PC-3 (cell line): ENCODE measurements around the gene NET1.

Experiments
- CTCF ChIP-seq: fragments of 300-600 bp; sonication (generic); conservative IDR thresholded peaks from 2 replicates; pipeline ENCODE4 v1.5.1; 2017; ENCODE audit warnings: antibody characterized with exemption, low read depth, mild to moderate bottlenecking, low read length
- EZH2 ChIP-seq: fragments of 300-600 bp; sonication (generic); IDR thresholded peaks from one replicate; pipeline ENCODE4 v1.6.1; 2017; ENCODE audit warnings: antibody characterized with exemption, mild to moderate bottlenecking, low read length; ENCODE audit not compliant: unreplicated experiment
- EZH2phosphoT487 ChIP-seq: fragments of 300-600 bp; sonication (generic); IDR thresholded peaks from 2 replicates; pipeline ENCODE4 v1.6.1; 2018; ENCODE audit warnings: mild to moderate bottlenecking, antibody characterized with exemption, low read length, borderline replicate concordance

DNA sequence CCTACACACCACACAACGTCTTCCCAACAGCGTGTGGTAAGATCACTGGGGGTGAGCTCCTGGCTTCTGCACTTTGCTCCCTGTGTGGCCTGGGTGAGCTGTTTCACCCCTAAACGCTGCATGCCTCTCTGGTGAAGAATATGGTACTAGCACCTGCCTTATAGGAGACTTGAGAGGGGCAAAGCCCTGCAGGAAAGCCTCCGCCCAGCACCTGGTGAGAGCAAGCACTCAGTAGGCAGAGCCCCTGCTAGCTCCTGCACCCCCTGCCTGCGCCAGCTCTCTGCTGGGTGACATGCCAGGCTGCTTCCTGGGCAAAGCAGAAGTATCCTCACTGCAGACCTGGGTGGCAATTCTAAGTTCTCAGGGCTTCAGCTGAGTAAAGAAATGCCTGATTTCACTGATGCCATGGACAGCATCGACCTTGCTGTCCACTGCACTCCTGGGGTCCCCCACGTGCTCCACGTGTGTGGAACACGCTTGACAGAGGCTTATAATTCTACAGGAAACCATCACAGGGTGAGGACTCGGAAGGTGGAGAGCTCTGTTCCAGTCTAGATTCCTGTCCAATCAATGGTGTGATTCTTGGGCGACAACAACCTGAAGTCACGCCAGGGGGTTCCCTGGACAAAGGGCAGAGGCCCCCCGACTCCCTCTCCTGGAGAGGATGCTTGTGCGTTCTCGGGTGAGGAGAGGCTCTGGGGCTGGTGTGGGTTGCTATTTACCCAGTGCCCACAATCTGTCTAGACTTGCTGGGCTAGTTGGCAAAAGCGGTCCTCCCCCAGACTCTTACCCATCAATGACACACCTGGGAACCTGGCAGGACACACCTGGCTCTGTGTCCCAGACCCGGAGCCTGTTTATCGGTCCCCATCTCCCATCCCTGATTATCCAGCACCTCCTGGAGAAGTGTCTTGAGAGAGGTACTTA lies 92.1 kb downstream of the NET1 start:
- TF ChIP-seq CTCF = no peak
- TF ChIP-seq EZH2 = no peak
- no peak for TF ChIP-seq EZH2phosphoT487
